ENCODE data around the gene MDK. TPM values are rescaled to one million over a fixed set of nuclear protein-coding genes. Genes with fewer than 3 reads are reported as not detected.

Gene MDK
- total and polyA plus RNA-seq, 2 of the 13 experiments (the other 11 are each of a cell fraction or from before 2014, with no cell fraction given) = 312 to 407 TPM

GRCh38 chr11:46381819-46382645 lies 563 bp downstream of the MDK start (continued):
- TF ChIP-seq ZNF550 (CRISPR knock-in tag; IDR thresholded peaks at IDR 0.05; ENCODE audit: borderline replicate concordance) (no peak; the same call in 1 of the 2 replicates), ZNF101 (CRISPR knock-in tag; IDR thresholded peaks at IDR 0.05; ENCODE audit: borderline replicate concordance, low read depth) (no peak), ZNF552 (CRISPR knock-in tag; IDR thresholded peaks at IDR 0.05; ENCODE audit: borderline replicate concordance) (no peak), TBP (CRISPR knock-in tag; IDR thresholded peaks at IDR 0.05) (no peak), ZNF318 (CRISPR knock-in tag; IDR thresholded peaks at IDR 0.05) (no peak), KAT8 (CRISPR knock-in tag; IDR thresholded peaks at IDR 0.05) (no peak; the same call in 1 of the 2 replicates), ZNF280D (CRISPR knock-in tag; IDR thresholded peaks at IDR 0.05) (no peak), YEATS2 (CRISPR knock-in tag; IDR thresholded peaks at IDR 0.05; ENCODE audit: borderline replicate concordance) (no peak), ZNF775 (CRISPR knock-in tag; IDR thresholded peaks at IDR 0.05; ENCODE audit: borderline replicate concordance) (no peak), ZSCAN5A (CRISPR knock-in tag; IDR thresholded peaks at IDR 0.05; ENCODE audit: borderline replicate concordance) (no peak), ZNF329 (CRISPR knock-in tag; IDR thresholded peaks at IDR 0.05; ENCODE audit: low read depth) (no peak), SOX6 (IDR thresholded peaks at IDR 0.05) (no peak), SOX6 (CRISPR knock-in tag; IDR thresholded peaks at IDR 0.05) (0 out of 2 replicates have a peak, but pooled peaks have one; percentile 26), NFIB (CRISPR knock-in tag; IDR thresholded peaks at IDR 0.05; ENCODE audit: borderline replicate concordance) (no peak), KMT2A (CRISPR knock-in tag; IDR thresholded peaks at IDR 0.05) (no peak), GFI1 (CRISPR knock-in tag; IDR thresholded peaks at IDR 0.05; ENCODE audit: borderline replicate concordance) (no peak)

Measured in HepG2 (cell line).